Endodermal cell (in vitro differentiated cells): Measurements from ENCODE around the gene SLX4IP. TPM values are rescaled to one million over a fixed set of nuclear protein-coding genes. Genes with fewer than 3 reads are reported as not detected.

ENCODE experiments used
- DNase-seq: peaks from one replicate; pipeline ENCODE4 v3.0.0-alpha.2; 2017
- H3K27ac ChIP-seq: 2 replicates; pipeline ENCODE4 v1.5.1; 2013; ENCODE audit warnings: mild to moderate bottlenecking, low read depth, low read length, moderate library complexity
- H3K27me3 ChIP-seq: 2 replicates; pipeline ENCODE4 v1.6.1; 2013; ENCODE audit warnings: mild to moderate bottlenecking, low read length, moderate library complexity; ENCODE audit not compliant: insufficient read depth, control insufficient read depth, poor library complexity, severe bottlenecking
- H3K36me3 ChIP-seq: 2 replicates; pipeline ENCODE4 v1.7.0; 2013; ENCODE audit warnings: mild to moderate bottlenecking, low read length, moderate library complexity; ENCODE audit not compliant: control insufficient read depth, insufficient read depth
- H3K4me1 ChIP-seq: one replicate; pipeline ENCODE4 v1.7.0; 2013; ENCODE audit warnings: low read length; ENCODE audit not compliant: control insufficient read depth, insufficient read depth
- H3K4me3 ChIP-seq: 2 replicates; pipeline ENCODE4 v1.5.1; 2013; ENCODE audit warnings: mild to moderate bottlenecking, low read length, moderate library complexity
- H3K9ac ChIP-seq: 2 replicates; pipeline ENCODE4 v1.6.1; 2013; ENCODE audit warnings: mild to moderate bottlenecking, low read length, moderate library complexity; ENCODE audit not compliant: poor library complexity, severe bottlenecking; ENCODE audit errors: extremely low read depth
- H3K9me3 ChIP-seq: 2 replicates; pipeline ENCODE4 v1.6.1; 2013; ENCODE audit warnings: mild to moderate bottlenecking, low read length, moderate library complexity; ENCODE audit not compliant: control insufficient read depth
- H3K27ac Mint-ChIP-seq: 2 replicates; pipeline ENCODE4 v1.8.0; 2020; ENCODE audit warnings: mixed read lengths
- H3K27me3 Mint-ChIP-seq: 2 replicates; pipeline ENCODE4 v1.8.0; 2021; ENCODE audit warnings: mild to moderate bottlenecking, mixed read lengths; ENCODE audit not compliant: insufficient read depth
- H3K36me3 Mint-ChIP-seq: 2 replicates; pipeline ENCODE4 v1.8.0; 2020; ENCODE audit warnings: low read depth, mixed read lengths
- H3K4me1 Mint-ChIP-seq: 2 replicates; pipeline ENCODE4 v1.8.0; 2020; ENCODE audit warnings: mixed read lengths
- H3K4me3 Mint-ChIP-seq: 2 replicates; pipeline ENCODE4 v1.8.0; 2020; ENCODE audit warnings: mild to moderate bottlenecking, moderate library complexity, mixed read lengths
- H3K9me3 Mint-ChIP-seq: 2 replicates; pipeline ENCODE4 v1.8.0; 2020; ENCODE audit warnings: mild to moderate bottlenecking, mixed read lengths
- WGBS, 2 experiments: methylation state at CpG; one replicate each; pipeline versions ENCODE4 v1.1.5 to v1.1.7; 2013; ENCODE audit warnings: missing lambda C conversion rate in 2 of 2, mixed read lengths in 1 of 2; ENCODE audit not compliant: insufficient coverage in 1 of 2, insufficient read length in 1 of 2; 5-methylcytosine and 5-hydroxymethylcytosine counted together
- total RNA-seq, 2 donors: library from RNA; stranded (reverse); fragmentation: NEBNext Ultra II Directional in 1 of 2; extraction: Animal tissue kit (Norgen Biotek cat#: 25700) in 1 of 2; gene quantifications; 2 replicates in 1 of 2; 3 replicates in 1 of 2; pipeline ENCODE4 v1.2.1, GENCODE V29; 2021
- TF ChIP-seq, protein P1 (sequence below): fragments of 200-600 bp; sonication (generic); conservative IDR thresholded peaks from 2 replicates; pipeline ENCODE4 v1.5.0; 2021; ENCODE audit warnings: antibody characterized with exemption, mild to moderate bottlenecking

SLX4IP gene
- total RNA-seq, 2 donors from 2014 or later, result 9.2 to 9.5 TPM

DNA sequence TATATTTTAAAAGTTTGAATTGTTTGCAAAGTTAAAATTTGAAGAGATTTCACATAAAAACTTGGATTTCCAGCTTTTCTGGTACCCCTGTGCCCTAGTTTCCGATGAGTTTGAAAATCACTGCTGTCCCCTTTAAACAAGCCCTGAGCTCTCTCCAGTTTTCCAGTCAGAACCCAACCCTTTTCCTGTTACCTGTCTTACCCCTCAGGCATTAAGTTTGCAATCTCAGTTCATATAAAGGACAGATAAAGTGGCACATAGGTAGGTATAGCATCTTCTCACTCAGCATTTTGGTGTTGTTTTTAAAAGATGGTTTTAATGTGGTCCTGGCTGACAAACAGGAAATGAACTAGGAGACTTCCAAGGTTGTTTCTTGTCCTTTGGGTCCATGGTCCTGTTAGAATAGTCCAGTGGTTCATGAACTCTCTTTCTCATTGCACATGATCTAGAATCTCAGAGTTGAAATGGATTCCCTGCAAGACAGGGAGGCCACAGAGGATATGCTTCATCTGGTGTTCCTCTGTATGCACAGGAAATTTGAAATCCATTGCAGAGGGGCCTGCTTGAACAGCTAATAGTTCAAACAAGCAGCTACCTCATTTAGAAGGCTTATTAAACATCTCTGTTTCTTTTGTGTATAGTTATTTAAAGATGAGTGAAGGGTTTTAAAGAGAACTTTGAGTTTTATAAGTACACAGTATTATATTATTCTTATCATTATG is 156.0 kb downstream of the SLX4IP start:
- peaks cover 3% of the 10 kb centered on the region for H3K4me1 ChIP-seq
- H3K9me3 ChIP-seq, result no peaks in the 10 kb centered on the region
- no peak overlapping the region for H3K27ac Mint-ChIP-seq
- TF ChIP-seq, protein P1, sequence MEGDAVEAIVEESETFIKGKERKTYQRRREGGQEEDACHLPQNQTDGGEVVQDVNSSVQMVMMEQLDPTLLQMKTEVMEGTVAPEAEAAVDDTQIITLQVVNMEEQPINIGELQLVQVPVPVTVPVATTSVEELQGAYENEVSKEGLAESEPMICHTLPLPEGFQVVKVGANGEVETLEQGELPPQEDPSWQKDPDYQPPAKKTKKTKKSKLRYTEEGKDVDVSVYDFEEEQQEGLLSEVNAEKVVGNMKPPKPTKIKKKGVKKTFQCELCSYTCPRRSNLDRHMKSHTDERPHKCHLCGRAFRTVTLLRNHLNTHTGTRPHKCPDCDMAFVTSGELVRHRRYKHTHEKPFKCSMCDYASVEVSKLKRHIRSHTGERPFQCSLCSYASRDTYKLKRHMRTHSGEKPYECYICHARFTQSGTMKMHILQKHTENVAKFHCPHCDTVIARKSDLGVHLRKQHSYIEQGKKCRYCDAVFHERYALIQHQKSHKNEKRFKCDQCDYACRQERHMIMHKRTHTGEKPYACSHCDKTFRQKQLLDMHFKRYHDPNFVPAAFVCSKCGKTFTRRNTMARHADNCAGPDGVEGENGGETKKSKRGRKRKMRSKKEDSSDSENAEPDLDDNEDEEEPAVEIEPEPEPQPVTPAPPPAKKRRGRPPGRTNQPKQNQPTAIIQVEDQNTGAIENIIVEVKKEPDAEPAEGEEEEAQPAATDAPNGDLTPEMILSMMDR, result no peak
- H3K4me3 Mint-ChIP-seq, result no peak overlapping the region
- no peaks in the 10 kb centered on the region for H3K27me3 Mint-ChIP-seq
- no peaks in the 10 kb centered on the region for H3K27me3 ChIP-seq
- WGBS, 2 experiments, result 97 to 100% methylated on average over 1 of the region's 1 CpG
- no peaks in the 10 kb centered on the region for H3K9me3 Mint-ChIP-seq
- no peaks in the 10 kb centered on the region for H3K36me3 Mint-ChIP-seq
- DNase-seq, result no peak
- H3K4me1 Mint-ChIP-seq, result no peaks in the 10 kb centered on the region
- H3K27ac ChIP-seq, result no peak overlapping the region
- H3K9ac ChIP-seq, result no peak overlapping the region
- no peaks in the 10 kb centered on the region for H3K36me3 ChIP-seq
- H3K4me3 ChIP-seq, result no peak overlapping the region

DNA sequence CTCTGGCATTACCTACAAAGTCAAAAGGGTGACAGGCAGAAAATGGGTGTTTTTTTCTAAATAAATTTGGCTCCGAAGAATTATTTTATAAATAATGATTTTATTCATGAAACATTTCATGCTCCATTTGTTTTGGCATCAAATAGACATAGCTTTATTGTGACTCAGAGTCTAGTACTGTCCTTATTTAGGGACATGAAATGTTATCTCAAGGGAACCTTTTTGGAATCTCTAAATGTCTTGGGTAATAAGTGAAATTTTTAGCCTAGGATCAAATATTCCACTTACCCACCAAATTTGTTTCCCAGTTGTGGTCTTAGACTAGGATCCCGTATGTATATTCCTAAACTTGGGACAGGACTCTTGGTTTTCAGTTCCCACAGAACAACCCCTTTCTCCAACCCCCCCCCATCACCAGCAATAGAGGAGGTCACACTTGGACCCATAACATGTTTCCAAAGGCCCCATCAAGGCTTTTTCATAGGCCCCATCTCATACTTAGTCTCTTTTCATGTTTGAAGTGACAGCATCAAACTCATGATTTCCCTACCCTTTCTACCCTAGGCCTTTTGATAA is 156.9 kb downstream of the SLX4IP start:
- no peak for DNase-seq
- Histone ChIP-seq H3K4me1 (peaks cover 3% of the 10 kb centered on the region), H3K9me3 (no peaks in the 10 kb centered on the region), H3K27ac (no peak overlapping the region), H3K4me3 (no peak overlapping the region), H3K9ac (no peak overlapping the region), H3K36me3 (no peaks in the 10 kb centered on the region), H3K27me3 (no peaks in the 10 kb centered on the region)
- Mint-ChIP-seq H3K9me3 (no peaks in the 10 kb centered on the region), H3K27ac (no peak overlapping the region), H3K36me3 (no peaks in the 10 kb centered on the region), H3K4me1 (no peaks in the 10 kb centered on the region), H3K27me3 (no peaks in the 10 kb centered on the region), H3K4me3 (no peak overlapping the region)
- TF ChIP-seq, protein P1, result no peak
- WGBS, 2 experiments, result 87% methylated on average over 2 of the region's 2 CpGs; no CpG with 5 or more reads in 1 of the 2 experiments

DNA sequence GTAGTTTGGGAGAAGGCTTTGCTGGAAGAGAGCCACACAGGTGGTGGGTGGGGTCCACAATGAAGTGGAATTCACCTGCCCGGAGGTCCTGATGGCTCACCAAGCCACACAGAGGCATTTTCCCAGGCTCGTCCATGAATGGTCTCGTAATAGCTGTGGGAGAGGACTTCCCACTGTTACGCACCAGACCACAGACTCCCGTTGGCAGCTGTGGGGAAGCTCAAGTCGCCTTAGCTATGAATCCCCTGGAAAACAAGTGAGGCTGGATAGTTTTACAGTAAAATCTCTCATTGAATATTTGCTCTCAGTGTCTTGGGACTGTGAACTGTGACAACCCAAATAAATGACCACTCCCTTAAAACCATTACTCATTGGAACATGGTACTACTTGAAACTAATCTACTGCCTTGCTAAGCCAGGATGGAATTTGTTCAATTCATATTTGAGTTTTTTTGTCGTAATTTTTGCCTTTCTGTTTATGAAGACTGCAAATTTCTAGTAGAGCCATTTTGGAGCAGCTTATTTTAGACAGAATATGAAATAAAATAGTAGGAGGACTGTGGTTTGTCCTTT is 159.3 kb downstream of the SLX4IP start:
- no peak overlapping the region for H3K9ac ChIP-seq
- H3K36me3 Mint-ChIP-seq, result peaks cover 3% of the 10 kb centered on the region
- H3K27me3 ChIP-seq, result no peaks in the 10 kb centered on the region
- no peaks in the 10 kb centered on the region for H3K4me1 Mint-ChIP-seq
- TF ChIP-seq, protein P1, result no peak
- no peak overlapping the region for H3K4me3 ChIP-seq
- no peaks in the 10 kb centered on the region for H3K27me3 Mint-ChIP-seq
- H3K9me3 ChIP-seq, result no peaks in the 10 kb centered on the region
- no peak overlapping the region for H3K4me3 Mint-ChIP-seq
- H3K4me1 ChIP-seq, result peaks cover 3% of the 10 kb centered on the region
- 91 to 94% methylated on average over 5 to 7 of the region's 7 CpGs for WGBS, 2 experiments
- no peak overlapping the region for H3K27ac ChIP-seq
- no peak overlapping the region for H3K27ac Mint-ChIP-seq
- DNase-seq, result no peak
- no peaks in the 10 kb centered on the region for H3K9me3 Mint-ChIP-seq
- no peaks in the 10 kb centered on the region for H3K36me3 ChIP-seq
